Activated CD8-positive, alpha-beta memory T cell treated with anti-CD3 and anti-CD28 coated beads, Interleukin-2, amount 50 U/mL, for 1 hour (primary cell): Measurements from ENCODE around the gene DGKQ.
A peak's percentile ranks its signal among the peaks of the same experiment; 100 is the strongest.
"Not testable (repeated sequence)": the region's sequence is repeated elsewhere in the genome, so short reads cannot be mapped to it uniquely, and the experiment has no call there.

Experiments
- DNase-seq: peaks from one replicate; pipeline ENCODE4 v3.0.0-alpha.2; 2020; ENCODE audit errors: extremely low read depth

Gene DGKQ

GRCh38 chr4:951186-951585, 22.2 kb downstream of the DGKQ start:
- no peak for DNase-seq

GRCh38 chr4:950136-951020, 23.0 kb downstream of the DGKQ start:
- no peak for DNase-seq

GRCh38 chr4:949656-950055, 23.7 kb downstream of the DGKQ start:
- DNase-seq: no peak

GRCh38 chr4:948936-949300, 24.5 kb downstream of the DGKQ start:
- no peak for DNase-seq

GRCh38 chr4:948101-948935, 25.1 kb downstream of the DGKQ start:
- no peak for DNase-seq

GRCh38 chr4:947491-947971, 25.8 kb downstream of the DGKQ start:
- no peak for DNase-seq

- DNase-seq: no peak
Observed at GRCh38 chr4:946517-947471, 26.6 kb downstream of the DGKQ start.

- no peak for DNase-seq
Observed at GRCh38 chr4:946103-946450, 27.3 kb downstream of the DGKQ start.

- no peak for DNase-seq
Observed at GRCh38 chr4:945274-946102, 27.9 kb downstream of the DGKQ start.

- DNase-seq: not testable (repeated sequence)
Observed at GRCh38 chr4:939508-939907, 33.9 kb downstream of the DGKQ start.

- DNase-seq: no peak
Observed at GRCh38 chr4:932713-933070, 40.7 kb downstream of the DGKQ start.

GRCh38 chr4:931960-932712, 41.2 kb downstream of the DGKQ start, which contains the start of the genes GAK and TMEM175:
Gene GAK, minus strand, starts transcription at chr4:932316. Its CDS starts 129 bp downstream, at chr4:932187.
Gene TMEM175, plus strand, starts transcription at chr4:932460. Its CDS starts 15,280 bp downstream, at chr4:947740.
- DNase-seq: peak; percentile 69

GRCh38 chr4:931194-931959, 42.0 kb downstream of the DGKQ start:
- DNase-seq: no peak

GRCh38 chr4:930827-931193, 42.6 kb downstream of the DGKQ start:
- DNase-seq: no peak

- no peak for DNase-seq
Observed at GRCh38 chr4:930028-930551, 43.3 kb downstream of the DGKQ start.

- DNase-seq: no peak
Observed at GRCh38 chr4:929096-929765, 44.1 kb downstream of the DGKQ start.

GRCh38 chr4:927566-927965, 45.8 kb downstream of the DGKQ start:
- not testable (repeated sequence) for DNase-seq

- no peak for DNase-seq
Observed at GRCh38 chr4:926538-926937, 46.8 kb downstream of the DGKQ start.
